ENCODE data around the gene COL5A3.

COL5A3 gene

DNA sequence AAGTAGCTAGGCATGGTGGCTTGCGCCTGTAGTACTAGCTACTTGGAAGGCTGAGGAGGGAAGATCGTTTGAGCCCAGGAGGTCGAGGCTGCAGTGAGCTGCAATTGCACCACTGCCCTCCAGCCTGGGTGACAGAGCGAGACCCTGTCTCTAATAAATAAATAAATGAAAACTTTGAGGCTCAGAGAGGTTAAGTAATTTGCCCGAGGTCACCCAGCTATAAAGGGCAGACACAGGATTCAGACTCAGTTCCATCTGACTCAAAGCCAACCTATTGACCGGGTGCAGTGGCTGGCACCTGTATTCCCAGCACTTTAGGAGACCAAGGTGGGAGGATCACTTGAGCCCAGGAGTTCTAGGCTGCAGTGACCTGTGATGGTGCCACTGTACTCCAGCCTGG, 66.6 kb downstream of the COL5A3 start:
- no peak for DNase-seq (ENCODE audit: extremely low read depth, low read depth)
- TF ChIP-seq, protein P1, sequence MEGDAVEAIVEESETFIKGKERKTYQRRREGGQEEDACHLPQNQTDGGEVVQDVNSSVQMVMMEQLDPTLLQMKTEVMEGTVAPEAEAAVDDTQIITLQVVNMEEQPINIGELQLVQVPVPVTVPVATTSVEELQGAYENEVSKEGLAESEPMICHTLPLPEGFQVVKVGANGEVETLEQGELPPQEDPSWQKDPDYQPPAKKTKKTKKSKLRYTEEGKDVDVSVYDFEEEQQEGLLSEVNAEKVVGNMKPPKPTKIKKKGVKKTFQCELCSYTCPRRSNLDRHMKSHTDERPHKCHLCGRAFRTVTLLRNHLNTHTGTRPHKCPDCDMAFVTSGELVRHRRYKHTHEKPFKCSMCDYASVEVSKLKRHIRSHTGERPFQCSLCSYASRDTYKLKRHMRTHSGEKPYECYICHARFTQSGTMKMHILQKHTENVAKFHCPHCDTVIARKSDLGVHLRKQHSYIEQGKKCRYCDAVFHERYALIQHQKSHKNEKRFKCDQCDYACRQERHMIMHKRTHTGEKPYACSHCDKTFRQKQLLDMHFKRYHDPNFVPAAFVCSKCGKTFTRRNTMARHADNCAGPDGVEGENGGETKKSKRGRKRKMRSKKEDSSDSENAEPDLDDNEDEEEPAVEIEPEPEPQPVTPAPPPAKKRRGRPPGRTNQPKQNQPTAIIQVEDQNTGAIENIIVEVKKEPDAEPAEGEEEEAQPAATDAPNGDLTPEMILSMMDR (IDR thresholded peaks at IDR 0.05; ENCODE audit: low read depth, low read length, missing control alignments), result no peak
- no peak overlapping the region for H3K4me3 ChIP-seq (replicated peaks; ENCODE audit: low read depth, low read length)

DNA sequence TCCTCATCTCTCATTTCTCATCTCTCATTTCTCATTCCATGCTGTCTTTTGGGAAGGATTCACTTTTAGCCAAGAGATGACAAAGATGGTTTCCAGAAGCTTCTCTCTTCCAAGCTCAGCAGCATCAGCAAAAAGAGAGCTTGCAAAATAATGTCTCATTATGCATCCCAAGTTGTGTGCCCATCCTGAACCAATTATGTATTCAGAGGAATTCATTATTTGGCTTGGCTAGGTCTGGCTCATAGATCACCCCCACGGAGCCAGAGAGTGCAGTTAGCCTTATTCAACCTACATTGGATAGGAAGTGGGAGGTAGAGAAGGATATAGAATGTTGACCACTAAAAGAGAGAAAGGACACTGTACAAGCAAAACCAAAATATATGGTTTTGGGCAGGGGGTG, 68.6 kb downstream of the COL5A3 start:
- H3K4me3 ChIP-seq (replicated peaks; ENCODE audit: low read depth, low read length), result no peak overlapping the region
- DNase-seq (ENCODE audit: extremely low read depth, low read depth), result no peak
- TF ChIP-seq, protein P1 (IDR thresholded peaks at IDR 0.05; ENCODE audit: low read depth, low read length, missing control alignments), result no peak

DNA sequence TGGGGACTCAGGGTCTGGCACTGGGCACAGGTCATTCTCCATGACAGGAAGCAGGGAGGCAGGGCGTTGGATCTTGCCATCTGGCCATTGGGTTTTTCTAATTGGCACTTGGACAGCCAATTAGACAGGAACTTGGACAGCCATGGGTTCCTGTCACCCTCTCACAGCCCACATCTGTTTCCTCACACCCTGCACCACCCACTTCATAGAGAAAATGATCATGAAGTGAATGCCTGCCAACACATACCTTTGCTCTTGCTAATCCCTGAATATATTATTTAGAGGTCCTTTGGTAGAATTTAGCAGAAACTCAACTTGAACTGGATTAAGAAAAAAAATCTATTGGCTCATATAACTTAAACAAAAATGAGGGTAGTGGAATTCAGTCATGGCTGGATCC, 69.1 kb downstream of the COL5A3 start:
- no peak for DNase-seq (ENCODE audit: extremely low read depth, low read depth)

DNA sequence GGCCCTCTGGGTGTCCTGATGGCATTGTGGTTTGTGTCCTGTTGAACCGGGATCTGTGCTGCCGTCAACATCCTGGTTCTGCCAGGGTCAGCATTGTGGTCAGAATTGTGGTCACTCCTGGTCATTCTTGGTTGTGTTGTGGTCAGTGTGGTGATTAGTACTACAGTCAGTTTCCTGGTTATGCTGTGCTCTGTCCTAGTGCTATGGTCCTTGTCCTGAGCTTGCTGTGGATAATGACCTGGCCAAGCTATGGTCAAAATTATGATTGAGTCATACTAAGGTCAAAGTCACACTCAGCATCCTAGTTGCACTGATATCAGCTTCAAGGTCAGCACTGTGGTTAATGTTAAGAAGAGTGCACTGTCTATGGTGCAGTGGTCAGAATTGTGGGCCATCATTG, 69.5 kb downstream of the COL5A3 start:
- TF ChIP-seq, protein P1 (IDR thresholded peaks at IDR 0.05; ENCODE audit: low read depth, low read length, missing control alignments), result no peak
- no peak overlapping the region for H3K4me3 ChIP-seq (replicated peaks; ENCODE audit: low read depth, low read length)
- DNase-seq (ENCODE audit: extremely low read depth, low read depth), result no peak

More for the DNA sequence above, 69.1 kb downstream of the COL5A3 start:
- TF ChIP-seq, protein P1 (IDR thresholded peaks at IDR 0.05; ENCODE audit: low read depth, low read length, missing control alignments), result no peak
- no peak overlapping the region for H3K4me3 ChIP-seq (replicated peaks; ENCODE audit: low read depth, low read length)

DNA sequence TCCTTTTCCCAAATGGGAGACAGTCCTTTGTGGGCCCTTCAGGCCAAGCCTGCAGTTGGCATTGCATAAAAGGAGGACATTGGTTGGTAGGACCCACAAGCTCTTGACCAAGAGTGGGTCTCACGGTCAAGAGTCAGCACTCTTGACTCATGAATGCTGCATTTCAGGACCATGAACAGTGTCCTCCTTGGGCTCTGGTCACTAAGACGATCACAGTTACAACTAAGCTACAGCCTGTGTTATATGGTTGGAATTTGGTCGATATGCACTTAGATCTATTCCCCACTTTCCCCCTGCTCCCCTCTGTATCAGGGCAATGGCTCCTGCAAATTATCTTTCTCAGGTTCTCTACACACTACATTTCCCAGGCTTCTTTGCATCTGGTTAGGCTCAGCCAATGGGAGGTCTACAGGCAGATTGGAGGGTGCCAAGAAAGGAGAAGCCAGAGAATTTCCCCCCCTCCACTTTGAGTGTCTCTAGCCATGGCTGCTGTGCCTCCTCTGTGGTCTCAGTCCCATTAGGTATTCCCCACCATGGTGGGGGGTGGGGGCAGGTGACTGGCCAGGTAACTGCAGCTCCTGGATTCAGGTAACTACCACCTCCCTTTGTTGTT, 70.9 kb downstream of the COL5A3 start:
- TF ChIP-seq, protein P1 (IDR thresholded peaks at IDR 0.05; ENCODE audit: low read depth, low read length, missing control alignments), result no peak
- H3K4me3 ChIP-seq (replicated peaks; ENCODE audit: low read depth, low read length), result no peak overlapping the region

DNA sequence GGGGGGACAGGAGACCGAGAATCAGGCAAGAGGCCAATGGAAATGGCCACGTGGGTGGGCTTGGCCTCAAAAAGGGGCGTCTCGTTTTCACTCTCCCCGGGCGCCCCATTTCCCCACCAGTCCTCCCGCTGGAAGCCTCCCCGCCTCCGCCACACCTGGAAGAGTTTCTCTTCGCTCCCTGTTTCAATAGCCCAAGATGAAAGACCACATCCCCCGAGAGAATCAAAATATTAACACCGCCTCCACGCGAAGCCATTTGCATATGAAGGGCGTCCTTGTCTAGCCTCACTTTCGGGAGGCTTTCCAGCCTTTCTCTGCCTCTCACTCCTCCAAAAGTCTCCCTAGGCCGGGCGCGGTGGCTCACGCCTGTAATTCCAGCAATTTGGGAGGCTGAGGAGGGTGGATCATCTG, 73.3 kb downstream of the COL5A3 start:
- peak overlapping the region; percentile 13; the same call in 1 of the 2 replicates for H3K4me3 ChIP-seq (replicated peaks; ENCODE audit: low read depth, low read length)
- DNase-seq (ENCODE audit: extremely low read depth, low read depth), result no peak
- TF ChIP-seq, protein P1 (IDR thresholded peaks at IDR 0.05; ENCODE audit: low read depth, low read length, missing control alignments), result no peak

More for the DNA sequence above, 70.9 kb downstream of the COL5A3 start:
- no peak for DNase-seq (ENCODE audit: extremely low read depth, low read depth)
